GM19099 (cell line): ENCODE data around the gene MMP24OS.

Experiments used
- POLR2A ChIP-seq: IDR thresholded peaks from 3 replicates; pipeline ENCODE4 v1.6.1; 2011; ENCODE audit warnings: low read depth; ENCODE audit not compliant: insufficient read length; ENCODE audit errors: extremely low read depth

The MMP24OS gene

GRCh38 chr20:35277531-35278395, at the start of gene MMP24OS:
TSS of gene MMP24OS (minus strand) at chr20:35278122. CDS start at chr20:35277929, 193 bp downstream.
- TF ChIP-seq POLR2A: peak; percentile 86

GRCh38 chr20:35327074-35327976, 49.4 kb upstream of the MMP24OS start:
- no peak for TF ChIP-seq POLR2A

- no peak for TF ChIP-seq POLR2A
Measured at GRCh38 chr20:35326740-35327073, 48.8 kb upstream of the MMP24OS start.

GRCh38 chr20:35326021-35326739, 48.3 kb upstream of the MMP24OS start:
- TF ChIP-seq POLR2A: no peak

GRCh38 chr20:35325401-35325800, 47.5 kb upstream of the MMP24OS start:
- no peak for TF ChIP-seq POLR2A

- no peak for TF ChIP-seq POLR2A
Measured at GRCh38 chr20:35320396-35321126, 42.6 kb upstream of the MMP24OS start.

- TF ChIP-seq POLR2A: no peak
Measured at GRCh38 chr20:35319871-35320197, 41.9 kb upstream of the MMP24OS start.

- TF ChIP-seq POLR2A: no peak
Measured at GRCh38 chr20:35319192-35319870, 41.4 kb upstream of the MMP24OS start.

- TF ChIP-seq POLR2A: no peak
Measured at GRCh38 chr20:35318502-35319157, 40.7 kb upstream of the MMP24OS start.

GRCh38 chr20:35317416-35318210, 39.7 kb upstream of the MMP24OS start:
- TF ChIP-seq POLR2A: no peak

GRCh38 chr20:35316086-35316485, 38.2 kb upstream of the MMP24OS start:
- TF ChIP-seq POLR2A: no peak

GRCh38 chr20:35314816-35315631, 37.1 kb upstream of the MMP24OS start:
- TF ChIP-seq POLR2A: no peak
